Measurements from ENCODE around the gene GPR107. TPM values are rescaled to one million over a fixed set of nuclear protein-coding genes. Genes with fewer than 3 reads are reported as not detected.

GPR107 gene
- total RNA-seq, 6 experiments from 2014 or later: 12.6 to 18.2 (median 14.5) TPM

DNA sequence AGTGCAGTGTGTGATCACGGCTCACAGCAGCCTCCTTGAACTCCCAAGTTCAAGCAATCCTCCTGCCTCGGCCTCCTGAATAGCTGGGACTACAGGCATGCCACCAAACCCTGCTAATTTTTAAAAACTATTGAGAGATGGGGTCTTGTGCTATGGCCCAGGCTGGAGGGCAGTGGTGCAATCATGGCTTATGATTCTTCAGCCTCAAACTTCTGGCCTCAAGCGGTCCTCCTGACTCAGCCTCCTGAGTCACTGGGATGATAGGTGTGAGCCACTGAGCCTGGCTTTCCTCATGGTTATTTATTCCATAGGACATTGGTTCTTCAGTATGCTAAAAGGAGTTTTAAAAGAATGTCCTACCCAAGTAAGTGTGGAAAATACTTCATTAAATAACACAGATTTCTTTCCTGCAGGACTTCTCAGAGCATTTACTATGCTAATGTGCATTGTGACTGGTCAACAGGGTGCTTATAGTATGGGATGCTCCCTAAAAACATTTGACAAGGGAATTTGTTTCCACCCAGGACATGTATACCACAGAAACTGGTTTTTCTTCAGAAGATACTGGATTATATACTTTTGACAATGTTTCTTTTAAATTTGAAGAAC is 107.3 kb downstream of the GPR107 start:
- TF ChIP-seq POLR2A (IDR thresholded peaks at IDR 0.05): no peak
- TF ChIP-seq, protein P1, sequence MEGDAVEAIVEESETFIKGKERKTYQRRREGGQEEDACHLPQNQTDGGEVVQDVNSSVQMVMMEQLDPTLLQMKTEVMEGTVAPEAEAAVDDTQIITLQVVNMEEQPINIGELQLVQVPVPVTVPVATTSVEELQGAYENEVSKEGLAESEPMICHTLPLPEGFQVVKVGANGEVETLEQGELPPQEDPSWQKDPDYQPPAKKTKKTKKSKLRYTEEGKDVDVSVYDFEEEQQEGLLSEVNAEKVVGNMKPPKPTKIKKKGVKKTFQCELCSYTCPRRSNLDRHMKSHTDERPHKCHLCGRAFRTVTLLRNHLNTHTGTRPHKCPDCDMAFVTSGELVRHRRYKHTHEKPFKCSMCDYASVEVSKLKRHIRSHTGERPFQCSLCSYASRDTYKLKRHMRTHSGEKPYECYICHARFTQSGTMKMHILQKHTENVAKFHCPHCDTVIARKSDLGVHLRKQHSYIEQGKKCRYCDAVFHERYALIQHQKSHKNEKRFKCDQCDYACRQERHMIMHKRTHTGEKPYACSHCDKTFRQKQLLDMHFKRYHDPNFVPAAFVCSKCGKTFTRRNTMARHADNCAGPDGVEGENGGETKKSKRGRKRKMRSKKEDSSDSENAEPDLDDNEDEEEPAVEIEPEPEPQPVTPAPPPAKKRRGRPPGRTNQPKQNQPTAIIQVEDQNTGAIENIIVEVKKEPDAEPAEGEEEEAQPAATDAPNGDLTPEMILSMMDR (IDR thresholded peaks at IDR 0.05): no peak
- Histone ChIP-seq H3K9me3 (no peaks in the 10 kb centered on the region), H3K27ac (no peak overlapping the region), H3K4me3 (no peak overlapping the region), H3K36me3 (no peaks in the 10 kb centered on the region), H3K27me3 (no peaks in the 10 kb centered on the region), H3K4me1 (peaks cover 0 to 7% (median 3%) of the 10 kb centered on the region in 4 donors)
- ATAC-seq (no peak), DNase-seq (no peak)
- WGBS (ENCODE audit: insufficient coverage, low coverage, low lambda C conversion rate, missing lambda C conversion rate): 82% methylated on average over 2 of the region's 3 CpGs
- intact Hi-C loops (cut with DNase I): no loop called here

DNA sequence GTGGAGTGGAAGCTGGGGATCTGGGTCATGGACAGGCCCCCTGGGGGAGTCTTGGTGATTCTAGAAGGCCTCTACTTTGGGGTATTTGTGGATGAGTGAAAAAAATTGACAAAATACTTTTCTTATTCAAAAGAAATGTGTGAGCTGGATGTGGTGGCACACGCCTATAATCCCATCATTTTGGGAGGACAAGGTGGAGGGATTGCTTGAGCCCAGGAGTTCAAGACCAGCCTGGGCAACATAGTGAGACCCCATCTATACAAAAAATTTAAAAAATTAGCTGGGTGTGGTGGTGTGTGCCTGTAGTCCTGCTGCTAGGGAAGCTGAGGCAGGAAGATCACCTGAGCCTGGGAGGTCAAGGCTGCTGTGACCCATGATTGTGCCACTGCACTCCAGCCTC is 111.9 kb downstream of the GPR107 start:
- Histone ChIP-seq H3K36me3 (no peaks in the 10 kb centered on the region), H3K4me1 (no peaks in the 10 kb centered on the region), H3K27me3 (no peaks in the 10 kb centered on the region), H3K27ac (no peak overlapping the region), H3K4me3 (no peak overlapping the region), H3K9me3 (no peaks in the 10 kb centered on the region)
- TF ChIP-seq, protein P1 (IDR thresholded peaks at IDR 0.05): no peak
- no peak for TF ChIP-seq POLR2A (IDR thresholded peaks at IDR 0.05)
- intact Hi-C loops (cut with DNase I): no loop called here
- DNase-seq (no peak), ATAC-seq (no peak)
- WGBS (ENCODE audit: insufficient coverage, low coverage, low lambda C conversion rate, missing lambda C conversion rate): 85% methylated on average over 1 of the region's 1 CpG

DNA sequence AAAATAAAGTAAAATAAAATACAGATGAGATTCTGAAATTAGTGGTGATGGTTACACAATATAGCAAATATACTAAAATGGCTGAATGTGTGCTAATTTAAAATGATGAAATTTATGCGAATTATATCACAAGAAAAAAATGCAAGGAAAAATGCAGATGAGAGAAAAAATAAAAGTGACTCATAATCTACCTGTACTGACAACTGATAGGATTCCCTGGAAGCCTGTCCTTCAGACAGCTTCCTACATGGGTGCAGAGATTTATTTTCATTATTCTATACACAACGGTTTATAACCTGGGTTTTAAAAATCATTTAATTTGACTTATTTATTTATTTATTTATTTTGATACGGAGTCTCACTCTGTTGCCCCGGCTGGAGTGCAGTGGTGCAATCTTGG is 112.7 kb downstream of the GPR107 start:
- no peak for DNase-seq
- WGBS (ENCODE audit: insufficient coverage, low coverage, low lambda C conversion rate, missing lambda C conversion rate): 75% methylated on average over 4 of the region's 4 CpGs
- H3K4me3 ChIP-seq: no peak overlapping the region
- H3K27ac ChIP-seq: no peak overlapping the region
- intact Hi-C loops (cut with DNase I): no loop called here
- H3K27me3 ChIP-seq: no peaks in the 10 kb centered on the region
- TF ChIP-seq, protein P1 (IDR thresholded peaks at IDR 0.05): no peak
- TF ChIP-seq POLR2A (IDR thresholded peaks at IDR 0.05): no peak
- no peak for ATAC-seq
- no peaks in the 10 kb centered on the region for H3K9me3 ChIP-seq
- no peaks in the 10 kb centered on the region for H3K4me1 ChIP-seq
- H3K36me3 ChIP-seq: no peaks in the 10 kb centered on the region

DNA sequence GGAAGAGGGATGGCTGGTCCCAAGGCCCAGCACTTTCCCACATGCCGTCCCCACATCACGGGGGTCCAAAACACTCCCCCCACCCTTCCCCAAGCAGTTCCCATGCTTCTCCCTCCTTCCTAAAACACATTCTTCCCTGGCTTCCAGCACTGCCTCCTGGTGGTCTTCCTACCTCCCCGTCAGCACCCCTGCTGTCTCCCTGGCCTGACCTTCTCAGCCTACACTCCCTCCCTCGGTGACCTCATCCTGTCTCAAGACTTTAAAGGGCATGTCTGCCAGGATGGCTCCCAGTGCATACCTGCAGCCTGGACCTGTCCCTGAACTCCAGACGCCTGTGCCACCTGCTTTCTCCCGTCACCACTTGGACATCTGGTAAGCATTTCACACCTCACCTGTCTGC is 114.2 kb downstream of the GPR107 start:
- TF ChIP-seq POLR2A (IDR thresholded peaks at IDR 0.05): no peak
- TF ChIP-seq, protein P1 (IDR thresholded peaks at IDR 0.05): no peak
- 29% methylated on average over 1 of the region's 6 CpGs for WGBS (ENCODE audit: insufficient coverage, low coverage, low lambda C conversion rate, missing lambda C conversion rate)
- Histone ChIP-seq H3K27ac (no peak overlapping the region), H3K4me1 (no peaks in the 10 kb centered on the region), H3K9me3 (no peaks in the 10 kb centered on the region), H3K27me3 (no peaks in the 10 kb centered on the region), H3K4me3 (no peak overlapping the region), H3K36me3 (no peaks in the 10 kb centered on the region)
- intact Hi-C loops (cut with DNase I): no loop called here
- ATAC-seq (no peak), DNase-seq (no peak)

Data from right lobe of liver (tissue), 6 donors.